HEK293 (cell line): ENCODE measurements around the gene TYROBP.
A peak's percentile ranks its signal among the peaks of the same experiment; 100 is the strongest.

Source experiments
- CTCF ChIA-PET: fragments of 350-600 bp; formaldehyde crosslinking; extraction: SDS; loops from one replicate; lab custom pipeline; 2021; ENCODE audit warnings: antibody characterized with exemption; lab: Yijun Ruan, JAX
- POLR2A ChIA-PET: fragments of 300-600 bp; formaldehyde crosslinking; extraction: SDS; loops from one replicate; lab custom pipeline; 2020; ENCODE audit warnings: antibody characterized with exemption, inconsistent platforms; lab: Yijun Ruan, JAX
- H3K27ac ChIP-seq: fragments of 200-500 bp; sonication (Bioruptor generic); 2 replicates; pipeline ENCODE4 v1.5.1; 2014; ENCODE audit warnings: low read depth, low read length, control low read depth, inconsistent platforms; ENCODE audit errors: extremely low read depth
- H3K36me3 ChIP-seq, 2 experiments: fragments of 200-500 bp in 1 of 2; sonication (Bioruptor generic) in 1 of 2; 1 replicate in 1 of 2; 2 replicates in 1 of 2; pipeline ENCODE4 v1.5.1; 2014 to 2017; ENCODE audit warnings: inconsistent platforms in 2 of 2, low read length in 2 of 2; ENCODE audit not compliant: control insufficient read depth in 2 of 2, insufficient read depth in 1 of 2
- H3K4me1 ChIP-seq: fragments of 200-500 bp; sonication (Bioruptor generic); 2 replicates; pipeline ENCODE4 v1.5.1; 2014; ENCODE audit warnings: mild to moderate bottlenecking, low read length, inconsistent platforms; ENCODE audit not compliant: control insufficient read depth, insufficient read depth
- H3K4me3 ChIP-seq: 2 replicates; pipeline ENCODE4 v1.5.1; 2011; ENCODE audit warnings: low read depth, mild to moderate bottlenecking, control low read depth, low read length, moderate library complexity
- H3K9me3 ChIP-seq: fragments of 200-500 bp; sonication (Bioruptor generic); 2 replicates; pipeline ENCODE4 v1.5.1; 2014; ENCODE audit warnings: low read depth, low read length, inconsistent platforms; ENCODE audit not compliant: control insufficient read depth, insufficient read depth
- BCL11A ChIP-seq: fragments of 450-650 bp; formaldehyde crosslinking; IDR thresholded peaks from 2 replicates; pipeline ENCODE4 v1.5.1; 2016; ENCODE audit warnings: low read depth, missing biosample characterization, missing genetic modification characterization
- BCL11B ChIP-seq: fragments of 450-650 bp; formaldehyde crosslinking; IDR thresholded peaks from 2 replicates; pipeline ENCODE4 v1.5.1; 2016; ENCODE audit warnings: low read depth, missing biosample characterization, missing genetic modification characterization
- GLI4 ChIP-seq: fragments of 450-650 bp; formaldehyde crosslinking; IDR thresholded peaks from 2 replicates; pipeline ENCODE4 v1.5.1; 2016; ENCODE audit warnings: missing biosample characterization, missing genetic modification characterization
- GLIS2 ChIP-seq: fragments of 450-650 bp; formaldehyde crosslinking; IDR thresholded peaks from 2 replicates; pipeline ENCODE4 v1.5.1; 2016; ENCODE audit warnings: missing biosample characterization, missing genetic modification characterization
- KLF10 ChIP-seq: fragments of 450-650 bp; IDR thresholded peaks from 2 replicates; pipeline ENCODE4 v1.5.1; 2018; ENCODE audit warnings: missing biosample characterization, mild to moderate bottlenecking, missing genetic modification characterization
- KLF7 ChIP-seq: fragments of 450-650 bp; formaldehyde crosslinking; IDR thresholded peaks from 2 replicates; pipeline ENCODE4 v1.5.1; 2016; ENCODE audit warnings: missing biosample characterization, missing genetic modification characterization, borderline replicate concordance
- SP2 ChIP-seq: fragments of 450-650 bp; formaldehyde crosslinking; IDR thresholded peaks from 2 replicates; pipeline ENCODE4 v1.5.1; 2016; ENCODE audit warnings: missing biosample characterization, missing genetic modification characterization
- ZBTB17 ChIP-seq: fragments of 450-650 bp; formaldehyde crosslinking; IDR thresholded peaks from 2 replicates; pipeline ENCODE4 v1.5.1; 2016; ENCODE audit warnings: missing biosample characterization, missing genetic modification characterization
- ZBTB8A ChIP-seq: fragments of 450-650 bp; formaldehyde crosslinking; IDR thresholded peaks from 2 replicates; pipeline ENCODE4 v1.5.1; 2016; ENCODE audit warnings: missing biosample characterization, missing genetic modification characterization
- ZEB2 ChIP-seq: fragments of 450-650 bp; formaldehyde crosslinking; IDR thresholded peaks from 2 replicates; pipeline ENCODE4 v1.5.1; 2016; ENCODE audit warnings: missing biosample characterization, missing genetic modification characterization
- ZFP69B ChIP-seq: fragments of 450-650 bp; formaldehyde crosslinking; IDR thresholded peaks from 2 replicates; pipeline ENCODE4 v1.5.1; 2016; ENCODE audit warnings: missing biosample characterization, missing genetic modification characterization
- ZIC2 ChIP-seq: fragments of 450-650 bp; formaldehyde crosslinking; IDR thresholded peaks from 2 replicates; pipeline ENCODE4 v1.5.1; 2016; ENCODE audit warnings: missing biosample characterization, missing genetic modification characterization
- ZNF121 ChIP-seq: fragments of 450-650 bp; formaldehyde crosslinking; IDR thresholded peaks from 2 replicates; pipeline ENCODE4 v1.5.1; 2016; ENCODE audit warnings: missing biosample characterization, missing genetic modification characterization
- ZNF138 ChIP-seq: fragments of 450-650 bp; formaldehyde crosslinking; IDR thresholded peaks from 2 replicates; pipeline ENCODE4 v1.5.1; 2016; ENCODE audit warnings: missing biosample characterization, missing genetic modification characterization, borderline replicate concordance
- ZNF350 ChIP-seq: fragments of 450-650 bp; formaldehyde crosslinking; IDR thresholded peaks from 2 replicates; pipeline ENCODE4 v1.5.0; 2017; ENCODE audit warnings: missing biosample characterization, mild to moderate bottlenecking, missing genetic modification characterization
- ZNF394 ChIP-seq: fragments of 450-650 bp; formaldehyde crosslinking; IDR thresholded peaks from 2 replicates; pipeline ENCODE4 v1.5.1; 2016; ENCODE audit warnings: missing biosample characterization, missing genetic modification characterization, mild to moderate bottlenecking, moderate library complexity, borderline replicate concordance
- ZNF473 ChIP-seq: fragments of 450-650 bp; formaldehyde crosslinking; IDR thresholded peaks from 2 replicates; pipeline ENCODE4 v1.5.1; 2017; ENCODE audit warnings: missing biosample characterization, missing genetic modification characterization
- ZNF701 ChIP-seq: fragments of 450-650 bp; formaldehyde crosslinking; IDR thresholded peaks from 2 replicates; pipeline ENCODE4 v1.5.1; 2016; ENCODE audit warnings: missing biosample characterization, missing genetic modification characterization
- ZNF785 ChIP-seq: fragments of 450-650 bp; formaldehyde crosslinking; IDR thresholded peaks from 2 replicates; pipeline ENCODE4 v1.5.1; 2016; ENCODE audit warnings: missing biosample characterization, missing genetic modification characterization
- ZSCAN23 ChIP-seq: fragments of 450-650 bp; formaldehyde crosslinking; IDR thresholded peaks from 2 replicates; pipeline ENCODE4 v1.5.1; 2016; ENCODE audit warnings: missing biosample characterization, missing genetic modification characterization
- ZSCAN5A ChIP-seq: fragments of 450-650 bp; formaldehyde crosslinking; IDR thresholded peaks from 2 replicates; pipeline ENCODE4 v1.5.1; 2016; ENCODE audit warnings: missing biosample characterization, missing genetic modification characterization
- TF ChIP-seq, protein P1 (sequence below): fragments of 450-650 bp; formaldehyde crosslinking; IDR thresholded peaks from 2 replicates; pipeline ENCODE4 v1.5.1; 2017; ENCODE audit warnings: missing biosample characterization, missing genetic modification characterization
- TF ChIP-seq, protein P2 (sequence below): fragments of 450-650 bp; formaldehyde crosslinking; IDR thresholded peaks from 2 replicates; pipeline ENCODE4 v1.5.1; 2016; ENCODE audit warnings: missing biosample characterization, missing genetic modification characterization

The TYROBP gene

GRCh38 chr19:35868172-35868822 lies 39.8 kb downstream of the TYROBP start, which contains the start of gene APLP1 (continued):
- TF ChIP-seq KLF10 (tag by site-specific recombination) (peak; percentile 37; the same call in 1 of the 2 replicates), KLF7 (tag by site-specific recombination) (0 out of 2 replicates have a peak, but pooled peaks have one; percentile 5), ZBTB17 (tag by site-specific recombination) (peak; percentile 27; the same call in 1 of the 2 replicates), ZFP69B (peak; percentile 30; the same call in 1 of the 2 replicates)

DNA sequence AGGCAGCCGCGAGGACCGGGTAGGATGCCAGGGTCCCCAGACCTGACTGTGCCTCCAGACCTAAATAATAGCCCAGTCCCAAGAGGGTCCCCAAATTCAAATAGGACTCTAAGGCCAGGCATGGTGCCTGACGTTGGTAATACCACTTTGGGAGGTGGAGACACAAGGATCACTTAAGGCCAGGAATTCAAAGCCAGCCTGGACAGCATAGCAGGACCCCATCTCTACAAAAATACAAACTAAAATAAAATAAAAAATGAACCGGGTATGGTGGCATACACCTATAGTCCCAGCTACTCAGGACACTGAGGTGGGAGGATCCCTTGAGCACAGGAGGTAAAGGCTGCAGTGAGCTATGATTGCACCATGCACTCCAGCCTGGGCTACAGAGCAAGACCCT lies 45.1 kb downstream of the TYROBP start:
- Histone ChIP-seq H3K9me3 (no peaks in the 10 kb centered on the region), H3K36me3 (no peaks in the 10 kb centered on the region), H3K4me1 (no peaks in the 10 kb centered on the region; the same call in 1 of the 2 replicates), H3K4me3 (no peak overlapping the region), H3K27ac (no peak overlapping the region)
- ChIA-PET POLR2A (no interaction called here), CTCF (interaction anchor here (0.6 to 1.2 kb wide), 5 partner anchors 10 to 68 kb away, joined by 3 to 5 read pairs (median 4); no protein-coding TSS in a partner anchor)
- peak; percentile 95 for TF ChIP-seq ZNF121 (tag by site-specific recombination)
- TF ChIP-seq ZBTB8A, result no peak

DNA sequence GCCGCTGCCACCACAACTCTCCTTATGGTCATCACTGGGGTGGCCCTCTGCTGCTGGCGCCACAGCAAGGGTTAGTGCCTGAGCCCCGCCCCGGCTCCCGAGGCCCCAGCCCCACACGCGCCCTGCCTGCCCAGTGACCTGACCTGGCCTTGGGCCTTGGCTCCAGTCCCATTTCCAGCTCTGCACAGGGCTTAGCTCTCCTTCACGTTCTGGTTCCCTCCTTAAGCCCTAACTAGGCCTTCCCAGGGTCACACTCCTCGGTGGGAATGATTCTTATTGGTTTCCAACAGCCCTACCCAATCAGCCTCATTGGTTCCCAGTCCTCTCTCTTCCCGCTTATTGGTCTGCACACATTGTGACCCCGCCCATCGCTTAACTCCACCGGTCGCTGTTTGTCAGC lies 45.6 kb downstream of the TYROBP start:
- TF ChIP-seq ZNF394 (tag by site-specific recombination), result no peak
- TF ChIP-seq SP2, result peak; percentile 68
- TF ChIP-seq BCL11B (tag by site-specific recombination), result 0 out of 2 replicates have a peak, but pooled peaks have one; percentile 32
- no peak for TF ChIP-seq ZNF350
- TF ChIP-seq, protein P1, sequence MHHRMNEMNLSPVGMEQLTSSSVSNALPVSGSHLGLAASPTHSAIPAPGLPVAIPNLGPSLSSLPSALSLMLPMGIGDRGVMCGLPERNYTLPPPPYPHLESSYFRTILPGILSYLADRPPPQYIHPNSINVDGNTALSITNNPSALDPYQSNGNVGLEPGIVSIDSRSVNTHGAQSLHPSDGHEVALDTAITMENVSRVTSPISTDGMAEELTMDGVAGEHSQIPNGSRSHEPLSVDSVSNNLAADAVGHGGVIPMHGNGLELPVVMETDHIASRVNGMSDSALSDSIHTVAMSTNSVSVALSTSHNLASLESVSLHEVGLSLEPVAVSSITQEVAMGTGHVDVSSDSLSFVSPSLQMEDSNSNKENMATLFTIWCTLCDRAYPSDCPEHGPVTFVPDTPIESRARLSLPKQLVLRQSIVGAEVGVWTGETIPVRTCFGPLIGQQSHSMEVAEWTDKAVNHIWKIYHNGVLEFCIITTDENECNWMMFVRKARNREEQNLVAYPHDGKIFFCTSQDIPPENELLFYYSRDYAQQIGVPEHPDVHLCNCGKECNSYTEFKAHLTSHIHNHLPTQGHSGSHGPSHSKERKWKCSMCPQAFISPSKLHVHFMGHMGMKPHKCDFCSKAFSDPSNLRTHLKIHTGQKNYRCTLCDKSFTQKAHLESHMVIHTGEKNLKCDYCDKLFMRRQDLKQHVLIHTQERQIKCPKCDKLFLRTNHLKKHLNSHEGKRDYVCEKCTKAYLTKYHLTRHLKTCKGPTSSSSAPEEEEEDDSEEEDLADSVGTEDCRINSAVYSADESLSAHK (tag by site-specific recombination), result no peak
- TF ChIP-seq ZSCAN5A (tag by site-specific recombination), result no peak
- no peak for TF ChIP-seq GLI4
- TF ChIP-seq ZNF138 (tag by site-specific recombination), result no peak
- no peak for TF ChIP-seq ZNF701 (tag by site-specific recombination)
- Histone ChIP-seq H3K4me1 (no peaks in the 10 kb centered on the region), H3K27ac (no peak overlapping the region), H3K9me3 (no peaks in the 10 kb centered on the region), H3K4me3 (no peak overlapping the region), H3K36me3 (no peaks in the 10 kb centered on the region)
- ChIA-PET POLR2A (no interaction called here), CTCF (interaction anchor here (0.6 to 0.9 kb wide), 4 partner anchors 12 to 168 kb away, joined by 3 to 5 read pairs (median 4); no protein-coding TSS in a partner anchor)

- Histone ChIP-seq H3K4me3 (no peak overlapping the region), H3K27ac (no peak overlapping the region), H3K4me1 (no peaks in the 10 kb centered on the region), H3K9me3 (no peaks in the 10 kb centered on the region), H3K36me3 (no peaks in the 10 kb centered on the region)
- ChIA-PET POLR2A (interaction anchor here (2.9 kb wide), 1 partner anchor 9 kb away, joined by 11 read pairs; no protein-coding TSS in a partner anchor), CTCF (interaction anchor here (0.9 to 1.4 kb wide), 3 partner anchors 11 to 167 kb away, joined by 3 to 8 read pairs (median 3); no protein-coding TSS in a partner anchor)
- TF ChIP-seq ZIC2 (tag by site-specific recombination), result no peak
- TF ChIP-seq BCL11B (tag by site-specific recombination), result peak; percentile 40; the same call in 1 of the 2 replicates
- TF ChIP-seq ZNF785 (tag by site-specific recombination), result no peak
- TF ChIP-seq BCL11A, result peak; percentile 42; the same call in 1 of the 2 replicates
- peak; percentile 30; the same call in 1 of the 2 replicates for TF ChIP-seq SP2
- no peak for TF ChIP-seq ZSCAN23 (tag by site-specific recombination)
- TF ChIP-seq GLIS2 (tag by site-specific recombination), result 0 out of 2 replicates have a peak, but pooled peaks have one; percentile 10
- TF ChIP-seq ZEB2 (tag by site-specific recombination), result no peak
- TF ChIP-seq, protein P2, sequence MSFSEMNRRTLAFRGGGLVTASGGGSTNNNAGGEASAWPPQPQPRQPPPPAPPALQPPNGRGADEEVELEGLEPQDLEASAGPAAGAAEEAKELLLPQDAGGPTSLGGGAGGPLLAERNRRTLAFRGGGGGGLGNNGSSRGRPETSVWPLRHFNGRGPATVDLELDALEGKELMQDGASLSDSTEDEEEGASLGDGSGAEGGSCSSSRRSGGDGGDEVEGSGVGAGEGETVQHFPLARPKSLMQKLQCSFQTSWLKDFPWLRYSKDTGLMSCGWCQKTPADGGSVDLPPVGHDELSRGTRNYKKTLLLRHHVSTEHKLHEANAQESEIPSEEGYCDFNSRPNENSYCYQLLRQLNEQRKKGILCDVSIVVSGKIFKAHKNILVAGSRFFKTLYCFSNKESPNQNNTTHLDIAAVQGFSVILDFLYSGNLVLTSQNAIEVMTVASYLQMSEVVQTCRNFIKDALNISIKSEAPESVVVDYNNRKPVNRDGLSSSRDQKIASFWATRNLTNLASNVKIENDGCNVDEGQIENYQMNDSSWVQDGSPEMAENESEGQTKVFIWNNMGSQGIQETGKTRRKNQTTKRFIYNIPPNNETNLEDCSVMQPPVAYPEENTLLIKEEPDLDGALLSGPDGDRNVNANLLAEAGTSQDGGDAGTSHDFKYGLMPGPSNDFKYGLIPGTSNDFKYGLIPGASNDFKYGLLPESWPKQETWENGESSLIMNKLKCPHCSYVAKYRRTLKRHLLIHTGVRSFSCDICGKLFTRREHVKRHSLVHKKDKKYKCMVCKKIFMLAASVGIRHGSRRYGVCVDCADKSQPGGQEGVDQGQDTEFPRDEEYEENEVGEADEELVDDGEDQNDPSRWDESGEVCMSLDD, result 0 out of 2 replicates have a peak, but pooled peaks have one; percentile 31
- no peak for TF ChIP-seq ZNF473
Measured at GRCh38 chr19:35861640-35862160, 46.4 kb downstream of the TYROBP start.
